ENCODE measurements around the gene PLET1. TPM values are rescaled to one million over a fixed set of nuclear protein-coding genes. Genes with fewer than 3 reads are reported as not detected.
A peak's percentile ranks its signal among the peaks of the same experiment; 100 is the strongest.

PLET1 gene
- total and polyA plus RNA-seq, 4 donors, result 0.15 TPM; not detected in 3

GRCh38 chr11:112255067-112255720 is 5.5 kb downstream of the PLET1 start:
- peak in 4 of 6 donors; percentile 1 to 79 (median 38) for DNase-seq (ENCODE audit: low read depth in 4 of 6, low spot score in 6 of 6)
- H3K4me3 ChIP-seq (ENCODE audit: low read depth, low read length), result no peak overlapping the region
- H3K36me3 ChIP-seq (ENCODE audit: control insufficient read depth, insufficient read depth, low read length), result no peaks in the 10 kb centered on the region
- H3K4me1 ChIP-seq (ENCODE audit: control insufficient read depth, insufficient read depth, low read length), result peaks cover 3% of the 10 kb centered on the region
- H3K9me3 ChIP-seq (ENCODE audit: control insufficient read depth, insufficient read depth, low read length), result no peaks in the 10 kb centered on the region
- H3K27me3 ChIP-seq (ENCODE audit: control insufficient read depth, insufficient read depth, low read length), result no peaks in the 10 kb centered on the region
- 28% methylated on average over 11 of the region's 15 CpGs for WGBS (ENCODE audit: insufficient coverage)
- H3K27ac ChIP-seq (ENCODE audit: low read depth, low read length), result no peak overlapping the region

- no peak for DNase-seq (ENCODE audit: low read depth in 4 of 6, low spot score in 6 of 6)
- H3K4me3 ChIP-seq (ENCODE audit: low read depth, low read length), result no peak overlapping the region
- H3K9me3 ChIP-seq (ENCODE audit: control insufficient read depth, insufficient read depth, low read length), result no peaks in the 10 kb centered on the region
- no peak overlapping the region for H3K27ac ChIP-seq (ENCODE audit: low read depth, low read length)
- WGBS (ENCODE audit: insufficient coverage), result 100% methylated on average over 1 of the region's 3 CpGs
- H3K36me3 ChIP-seq (ENCODE audit: control insufficient read depth, insufficient read depth, low read length), result no peaks in the 10 kb centered on the region
- H3K4me1 ChIP-seq (ENCODE audit: control insufficient read depth, insufficient read depth, low read length), result peaks cover 3% of the 10 kb centered on the region
- no peaks in the 10 kb centered on the region for H3K27me3 ChIP-seq (ENCODE audit: control insufficient read depth, insufficient read depth, low read length)
These were observed 6.9 kb downstream of the PLET1 start for GRCh38 chr11:112253605-112254242.

GRCh38 chr11:112249871-112250610 is 10.6 kb downstream of the PLET1 start:
- no peak overlapping the region for H3K4me3 ChIP-seq (ENCODE audit: low read depth, low read length)
- no peaks in the 10 kb centered on the region for H3K4me1 ChIP-seq (ENCODE audit: control insufficient read depth, insufficient read depth, low read length)
- DNase-seq (ENCODE audit: low read depth in 4 of 6, low spot score in 6 of 6), result no peak
- H3K27ac ChIP-seq (ENCODE audit: low read depth, low read length), result no peak overlapping the region
- WGBS (ENCODE audit: insufficient coverage), result 100% methylated on average over 1 of the region's 8 CpGs
- H3K36me3 ChIP-seq (ENCODE audit: control insufficient read depth, insufficient read depth, low read length), result no peaks in the 10 kb centered on the region
- H3K9me3 ChIP-seq (ENCODE audit: control insufficient read depth, insufficient read depth, low read length), result no peaks in the 10 kb centered on the region
- no peaks in the 10 kb centered on the region for H3K27me3 ChIP-seq (ENCODE audit: control insufficient read depth, insufficient read depth, low read length)

- no CpG with 5 or more reads among the region's 2 CpGs for WGBS (ENCODE audit: insufficient coverage)
- H3K27ac ChIP-seq (ENCODE audit: low read depth, low read length), result no peak overlapping the region
- no peaks in the 10 kb centered on the region for H3K9me3 ChIP-seq (ENCODE audit: control insufficient read depth, insufficient read depth, low read length)
- DNase-seq (ENCODE audit: low read depth in 4 of 6, low spot score in 6 of 6), result no peak
- no peaks in the 10 kb centered on the region for H3K4me1 ChIP-seq (ENCODE audit: control insufficient read depth, insufficient read depth, low read length)
- no peaks in the 10 kb centered on the region for H3K36me3 ChIP-seq (ENCODE audit: control insufficient read depth, insufficient read depth, low read length)
- no peaks in the 10 kb centered on the region for H3K27me3 ChIP-seq (ENCODE audit: control insufficient read depth, insufficient read depth, low read length)
- no peak overlapping the region for H3K4me3 ChIP-seq (ENCODE audit: low read depth, low read length)
These were observed 12.5 kb downstream of the PLET1 start for GRCh38 chr11:112248201-112248600.

GRCh38 chr11:112247201-112247600 is 13.5 kb downstream of the PLET1 start:
- H3K4me1 ChIP-seq (ENCODE audit: control insufficient read depth, insufficient read depth, low read length), result no peaks in the 10 kb centered on the region
- WGBS (ENCODE audit: insufficient coverage), result no CpG with 5 or more reads among the region's 4 CpGs
- H3K27ac ChIP-seq (ENCODE audit: low read depth, low read length), result no peak overlapping the region
- peaks cover 3% of the 10 kb centered on the region for H3K36me3 ChIP-seq (ENCODE audit: control insufficient read depth, insufficient read depth, low read length)
- H3K4me3 ChIP-seq (ENCODE audit: low read depth, low read length), result no peak overlapping the region
- no peak for DNase-seq (ENCODE audit: low read depth in 4 of 6, low spot score in 6 of 6)
- no peaks in the 10 kb centered on the region for H3K9me3 ChIP-seq (ENCODE audit: control insufficient read depth, insufficient read depth, low read length)
- no peaks in the 10 kb centered on the region for H3K27me3 ChIP-seq (ENCODE audit: control insufficient read depth, insufficient read depth, low read length)

- Histone ChIP-seq H3K4me1 (ENCODE audit: control insufficient read depth, insufficient read depth, low read length) (no peaks in the 10 kb centered on the region), H3K4me3 (ENCODE audit: low read depth, low read length) (no peak overlapping the region), H3K27me3 (ENCODE audit: control insufficient read depth, insufficient read depth, low read length) (no peaks in the 10 kb centered on the region), H3K9me3 (ENCODE audit: control insufficient read depth, insufficient read depth, low read length) (no peaks in the 10 kb centered on the region), H3K36me3 (ENCODE audit: control insufficient read depth, insufficient read depth, low read length) (peaks cover 26% of the 10 kb centered on the region), H3K27ac (ENCODE audit: low read depth, low read length) (no peak overlapping the region)
- DNase-seq (ENCODE audit: low read depth in 4 of 6, low spot score in 6 of 6), result no peak
- WGBS (ENCODE audit: insufficient coverage), result 83% methylated on average over 2 of the region's 3 CpGs
These were observed 19.2 kb downstream of the PLET1 start for GRCh38 chr11:112241486-112241885.

- DNase-seq (ENCODE audit: low read depth in 4 of 6, low spot score in 6 of 6), result peak in 1 of 6 donors; percentile 51
- Histone ChIP-seq H3K36me3 (ENCODE audit: control insufficient read depth, insufficient read depth, low read length) (peaks cover 33% of the 10 kb centered on the region), H3K4me3 (ENCODE audit: low read depth, low read length) (no peak overlapping the region), H3K27ac (ENCODE audit: low read depth, low read length) (no peak overlapping the region), H3K27me3 (ENCODE audit: control insufficient read depth, insufficient read depth, low read length) (no peaks in the 10 kb centered on the region), H3K4me1 (ENCODE audit: control insufficient read depth, insufficient read depth, low read length) (no peaks in the 10 kb centered on the region), H3K9me3 (ENCODE audit: control insufficient read depth, insufficient read depth, low read length) (no peaks in the 10 kb centered on the region)
- no CpG with 5 or more reads among the region's 3 CpGs for WGBS (ENCODE audit: insufficient coverage)
These were observed 22.6 kb downstream of the PLET1 start for GRCh38 chr11:112238041-112238440.

- no peaks in the 10 kb centered on the region for H3K4me1 ChIP-seq (ENCODE audit: control insufficient read depth, insufficient read depth, low read length)
- no peaks in the 10 kb centered on the region for H3K9me3 ChIP-seq (ENCODE audit: control insufficient read depth, insufficient read depth, low read length)
- no peaks in the 10 kb centered on the region for H3K27me3 ChIP-seq (ENCODE audit: control insufficient read depth, insufficient read depth, low read length)
- peaks cover 31% of the 10 kb centered on the region for H3K36me3 ChIP-seq (ENCODE audit: control insufficient read depth, insufficient read depth, low read length)
- no peak overlapping the region for H3K27ac ChIP-seq (ENCODE audit: low read depth, low read length)
- no peak for DNase-seq (ENCODE audit: low read depth in 4 of 6, low spot score in 6 of 6)
- 100% methylated on average over 2 of the region's 4 CpGs for WGBS (ENCODE audit: insufficient coverage)
- no peak overlapping the region for H3K4me3 ChIP-seq (ENCODE audit: low read depth, low read length)
These were observed 23.2 kb downstream of the PLET1 start for GRCh38 chr11:112237451-112237850.

- H3K4me3 ChIP-seq (ENCODE audit: low read depth, low read length), result no peak overlapping the region
- peaks cover 30% of the 10 kb centered on the region for H3K36me3 ChIP-seq (ENCODE audit: control insufficient read depth, insufficient read depth, low read length)
- WGBS (ENCODE audit: insufficient coverage), result 96% methylated on average over 7 of the region's 8 CpGs
These were observed 24.8 kb downstream of the PLET1 start for GRCh38 chr11:112235750-112236390.

More at GRCh38 chr11:112235750-112236390, 24.8 kb downstream of the PLET1 start:
- Histone ChIP-seq H3K9me3 (ENCODE audit: control insufficient read depth, insufficient read depth, low read length) (no peaks in the 10 kb centered on the region), H3K27ac (ENCODE audit: low read depth, low read length) (no peak overlapping the region), H3K27me3 (ENCODE audit: control insufficient read depth, insufficient read depth, low read length) (no peaks in the 10 kb centered on the region), H3K4me1 (ENCODE audit: control insufficient read depth, insufficient read depth, low read length) (no peaks in the 10 kb centered on the region)
- DNase-seq (ENCODE audit: low read depth in 4 of 6, low spot score in 6 of 6), result no peak
